Amniotic stem cell (primary cell): Measurements from ENCODE around the gene CNTN3.

Experiments
- DNase-seq: peaks from one replicate; lab custom pipeline; 2025; lab: John Stamatoyannopoulos, UW

Gene CNTN3

DNA sequence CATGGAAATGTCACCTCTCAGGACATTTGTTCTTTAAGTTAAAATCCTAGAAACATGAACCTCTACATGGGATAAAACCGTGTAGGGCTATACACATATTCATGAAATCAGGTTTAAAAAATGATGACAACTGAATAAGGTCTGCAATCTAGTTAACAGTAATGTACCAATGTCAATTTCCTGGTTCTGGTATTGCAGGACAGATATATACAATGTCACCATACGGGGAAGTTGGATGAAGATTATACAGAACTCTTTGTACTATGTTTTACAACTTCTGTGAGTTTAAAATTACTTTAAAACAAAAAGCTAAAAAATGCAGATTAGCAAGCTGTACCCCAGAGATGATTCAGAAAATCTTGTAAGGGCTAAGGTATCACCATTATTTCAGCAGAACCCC, 6.7 kb downstream of the CNTN3 start:
- no peak for DNase-seq

DNA sequence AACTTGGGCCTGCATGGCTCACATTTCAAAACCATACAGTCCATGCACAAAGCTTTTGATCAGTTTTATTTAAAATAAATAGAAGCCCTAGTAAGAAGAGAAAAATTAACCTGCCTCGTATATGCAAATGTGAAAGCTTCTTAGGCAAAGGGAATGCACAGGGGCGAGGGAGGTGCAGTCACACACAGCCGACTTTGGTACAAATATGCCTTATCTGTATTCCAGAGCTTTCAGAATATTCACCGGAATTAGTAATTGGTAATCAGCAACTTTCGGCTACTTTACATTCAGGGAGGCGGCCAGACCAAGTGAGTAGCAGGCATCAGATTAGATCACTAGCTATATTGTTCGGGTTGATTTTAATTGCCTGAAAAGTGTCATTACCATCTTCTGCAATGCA, 7.5 kb downstream of the CNTN3 start:
- no peak for DNase-seq

DNA sequence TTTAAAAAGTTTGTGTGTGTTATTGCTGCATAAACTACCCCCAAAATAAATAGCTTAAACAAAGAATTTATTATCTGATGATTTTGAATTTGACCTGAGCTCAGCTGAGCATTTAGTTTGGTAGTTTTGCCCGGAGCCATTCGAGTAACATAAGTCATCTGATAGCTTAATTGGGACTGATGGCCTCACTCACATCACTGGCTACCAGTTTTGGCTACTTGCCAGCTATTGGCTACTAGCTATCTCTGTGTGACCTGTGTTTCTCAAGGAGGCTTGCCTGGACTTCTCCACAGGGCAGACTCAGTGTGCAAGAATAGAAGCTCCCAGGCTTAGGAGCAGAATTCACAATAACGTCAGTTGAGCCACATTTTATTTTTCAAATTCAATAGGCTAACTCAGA, 9.0 kb downstream of the CNTN3 start:
- DNase-seq, result no peak

DNA sequence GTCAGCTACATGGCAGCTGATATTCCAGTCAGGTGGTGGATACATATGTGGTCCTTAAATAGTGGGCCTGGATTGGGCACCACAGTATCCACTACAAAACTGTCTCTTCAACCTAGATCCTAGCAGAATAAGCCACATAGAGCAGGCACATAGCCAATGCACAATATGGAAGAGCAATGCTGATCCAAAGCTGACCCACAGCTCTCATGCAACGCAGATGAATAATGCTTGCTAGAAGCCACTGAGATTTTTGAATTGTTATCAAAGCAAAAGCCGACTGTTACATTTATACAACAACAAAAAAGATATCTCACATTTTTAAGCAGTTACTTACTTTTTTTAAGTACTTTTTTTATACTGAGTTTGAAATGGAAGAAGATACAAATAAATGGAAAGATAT, 11.2 kb downstream of the CNTN3 start:
- DNase-seq, result no peak

DNA sequence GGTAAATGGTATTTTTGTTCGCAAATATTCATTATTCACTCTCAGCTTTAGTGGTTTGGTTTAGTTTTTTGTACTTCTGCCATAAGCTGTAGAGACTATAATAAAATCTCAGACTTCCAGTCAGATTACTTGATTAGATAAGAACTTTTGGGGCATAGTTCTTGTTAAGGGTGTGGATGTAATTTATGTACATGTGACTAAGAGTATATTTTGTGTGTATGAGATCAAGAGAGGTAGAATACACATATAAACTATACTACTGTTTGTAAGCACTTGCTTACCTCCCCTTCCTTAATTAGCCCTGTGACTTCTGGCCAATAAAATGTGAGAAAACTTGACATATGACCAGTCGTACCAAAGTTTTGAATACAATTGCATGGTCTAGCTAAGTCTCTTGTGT, 12.0 kb downstream of the CNTN3 start:
- DNase-seq, result no peak

DNA sequence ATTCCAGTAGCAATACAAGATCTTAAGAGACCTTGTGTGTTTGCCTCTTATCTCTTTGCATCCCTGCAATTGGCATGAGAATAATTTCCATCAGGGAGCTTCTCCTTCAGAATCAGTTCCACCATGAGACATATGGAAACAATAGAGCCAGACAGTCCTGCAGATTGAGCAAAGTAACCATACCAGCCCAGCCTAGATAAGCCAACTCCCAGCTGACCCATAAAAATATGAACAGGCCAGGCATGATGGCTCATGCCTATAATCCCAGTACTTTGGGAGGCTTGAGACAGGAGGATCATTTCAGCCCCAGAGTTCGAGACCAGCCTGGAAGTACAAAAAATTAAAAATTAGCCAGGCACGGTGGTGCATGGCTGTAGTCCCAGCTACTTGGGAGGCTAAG, 12.7 kb downstream of the CNTN3 start:
- no peak for DNase-seq

DNA sequence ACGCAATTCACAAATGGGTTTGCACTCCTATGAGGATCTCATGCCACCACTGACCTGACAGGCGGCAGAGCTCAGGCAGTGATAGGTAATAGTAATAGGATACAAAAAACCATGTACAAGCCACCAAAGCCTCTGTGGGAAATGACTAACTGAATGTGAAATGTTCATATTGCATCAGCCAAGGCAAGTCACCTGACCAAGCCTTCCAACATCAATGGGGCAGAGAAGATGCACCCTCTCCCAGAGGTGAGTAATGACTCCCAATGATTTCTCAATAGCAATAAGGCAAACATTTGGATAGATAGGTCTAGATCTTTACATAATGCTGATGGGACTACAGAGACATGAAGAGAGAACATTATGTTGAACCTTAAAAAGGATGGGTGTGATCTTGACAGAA, 14.9 kb downstream of the CNTN3 start:
- DNase-seq, result no peak

DNA sequence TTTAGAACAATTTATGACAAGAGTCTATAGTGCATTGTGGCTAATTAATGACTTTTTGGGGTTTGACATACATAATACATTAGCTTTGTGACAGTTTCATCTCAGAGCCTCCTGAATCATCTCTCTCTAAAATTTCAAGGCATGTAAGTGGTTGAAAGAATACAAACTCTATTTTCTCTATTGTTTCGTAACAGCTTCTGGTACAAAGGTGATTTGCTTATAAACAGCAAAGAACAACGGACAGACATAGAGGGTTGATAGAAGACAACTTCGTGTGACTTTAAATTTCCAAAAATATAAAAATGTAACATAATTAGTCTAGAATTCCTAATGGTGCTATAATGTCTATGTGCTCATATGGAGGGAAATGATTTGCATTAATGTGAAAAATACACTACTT, 21.3 kb downstream of the CNTN3 start:
- DNase-seq, result no peak

DNA sequence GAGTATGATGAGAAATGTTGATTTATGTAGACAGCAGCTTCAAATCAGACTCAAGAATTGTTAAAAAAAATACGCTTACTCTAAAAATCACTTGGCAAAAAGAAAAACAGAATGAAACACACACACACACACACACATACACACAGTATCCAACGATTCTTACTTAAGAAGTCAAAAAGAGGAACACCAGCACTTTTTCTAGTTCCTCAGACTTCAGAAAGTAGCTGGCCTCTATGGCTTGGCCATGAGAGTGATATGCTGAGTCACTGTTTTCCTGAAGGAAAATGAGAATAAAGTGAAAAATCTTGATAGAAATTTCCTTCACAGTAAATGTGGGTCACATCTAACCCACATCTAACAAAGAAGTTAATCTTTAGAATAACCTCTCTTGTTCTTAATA, 22.1 kb downstream of the CNTN3 start:
- no peak for DNase-seq

DNA sequence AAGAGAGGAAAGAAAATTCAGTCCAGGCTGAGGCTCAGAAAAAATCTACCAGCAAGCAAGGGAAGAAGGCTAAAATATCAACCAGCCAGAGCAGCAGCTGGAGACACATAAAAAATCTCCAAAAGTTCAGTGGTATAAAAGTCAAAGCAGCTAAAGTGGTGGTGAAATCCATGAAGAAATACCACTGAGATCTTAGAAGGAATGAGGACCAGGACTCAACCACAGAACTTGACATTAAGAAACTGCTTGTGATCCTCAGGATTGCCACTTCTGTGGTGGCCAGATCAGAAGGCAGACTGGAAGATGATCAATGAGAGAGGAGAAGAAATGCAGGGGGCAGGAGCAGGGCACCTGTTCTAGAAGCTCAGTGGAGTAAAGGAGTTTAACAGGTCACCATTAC, 22.5 kb downstream of the CNTN3 start:
- no peak for DNase-seq

DNA sequence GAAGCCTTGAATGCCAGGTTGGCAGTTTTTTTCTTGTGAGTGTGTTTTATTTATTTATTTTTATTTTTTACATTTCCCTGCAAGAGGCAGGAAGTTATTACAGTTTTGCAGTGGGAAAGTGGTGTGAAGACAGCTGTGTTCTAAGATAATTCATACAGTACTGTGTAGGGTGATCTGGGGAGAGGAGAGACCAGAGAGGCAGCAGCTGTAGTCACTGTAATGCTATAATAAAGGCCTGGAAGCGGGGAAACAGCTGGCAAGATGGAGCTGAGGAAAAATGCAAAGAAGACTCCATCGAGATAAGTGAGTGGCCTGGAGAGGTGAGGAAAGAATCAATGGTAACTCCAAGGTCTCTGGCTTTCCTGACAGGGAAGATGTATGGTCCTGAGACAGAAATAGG, 23.1 kb downstream of the CNTN3 start:
- no peak for DNase-seq

DNA sequence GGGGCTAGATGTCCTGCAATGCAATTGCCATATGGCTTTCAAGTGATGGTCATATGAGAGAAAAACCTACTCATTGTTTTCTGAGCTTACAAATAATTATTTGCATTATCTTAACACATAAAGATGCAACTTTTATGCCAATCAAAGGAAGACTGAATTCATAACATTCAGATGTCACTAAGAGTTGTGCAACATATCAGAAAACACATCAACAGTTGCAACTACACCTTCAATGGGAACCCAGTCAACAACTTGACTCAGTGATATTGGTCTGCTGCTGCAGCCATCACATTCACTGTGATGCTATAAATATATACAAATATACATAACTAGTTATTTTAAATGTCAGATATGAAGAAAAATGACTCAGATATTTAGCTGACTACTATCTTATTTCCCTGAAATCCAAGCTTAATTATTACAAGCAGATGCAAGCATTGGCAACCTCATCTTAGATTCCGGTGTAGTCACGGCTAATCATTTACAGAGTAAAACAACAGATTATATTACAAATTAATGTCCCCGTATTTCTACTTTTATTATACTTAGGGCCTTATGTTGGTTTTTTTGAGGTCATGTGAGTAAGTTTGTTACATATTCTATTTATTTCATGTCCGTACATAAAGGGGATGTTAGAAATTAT, 23.7 kb downstream of the CNTN3 start:
- DNase-seq, result no peak

DNA sequence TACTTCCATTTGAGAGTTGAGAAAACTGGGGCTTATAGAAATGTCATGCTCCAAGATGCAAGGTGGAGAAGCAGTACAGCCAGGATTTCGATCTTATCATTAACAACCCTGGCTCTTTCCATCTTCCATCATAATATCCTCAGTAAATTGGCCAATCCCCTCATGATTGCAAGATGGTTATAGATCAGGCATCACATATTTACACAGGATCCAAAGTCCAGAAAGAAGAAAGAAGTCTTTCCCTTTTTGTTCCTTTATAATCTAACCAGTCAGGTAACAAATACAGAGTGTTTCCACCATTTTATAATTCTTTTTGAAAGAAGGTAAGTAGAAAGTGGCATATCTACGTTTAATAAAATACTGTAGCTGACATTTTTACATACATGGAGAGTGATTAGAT, 29.7 kb downstream of the CNTN3 start:
- no peak for DNase-seq

DNA sequence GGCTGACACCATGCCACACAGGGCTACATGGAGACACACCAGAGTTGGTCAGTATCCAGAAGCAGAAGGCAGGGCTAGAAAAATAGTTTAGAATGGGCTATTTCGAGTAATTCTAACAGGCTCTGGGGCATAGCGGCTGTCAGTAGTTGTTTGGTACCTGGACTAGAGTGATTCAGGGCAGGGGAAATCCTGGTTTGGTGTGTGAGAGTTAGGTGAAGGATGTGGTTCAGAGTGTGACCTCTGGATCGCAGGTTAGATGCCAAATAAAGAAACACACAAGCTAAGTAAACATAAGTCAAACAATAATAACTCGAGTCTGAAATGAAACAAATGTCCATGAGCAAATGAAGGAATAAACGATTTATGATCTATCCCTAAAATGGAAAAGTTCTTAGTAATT, 31.5 kb downstream of the CNTN3 start:
- no peak for DNase-seq

DNA sequence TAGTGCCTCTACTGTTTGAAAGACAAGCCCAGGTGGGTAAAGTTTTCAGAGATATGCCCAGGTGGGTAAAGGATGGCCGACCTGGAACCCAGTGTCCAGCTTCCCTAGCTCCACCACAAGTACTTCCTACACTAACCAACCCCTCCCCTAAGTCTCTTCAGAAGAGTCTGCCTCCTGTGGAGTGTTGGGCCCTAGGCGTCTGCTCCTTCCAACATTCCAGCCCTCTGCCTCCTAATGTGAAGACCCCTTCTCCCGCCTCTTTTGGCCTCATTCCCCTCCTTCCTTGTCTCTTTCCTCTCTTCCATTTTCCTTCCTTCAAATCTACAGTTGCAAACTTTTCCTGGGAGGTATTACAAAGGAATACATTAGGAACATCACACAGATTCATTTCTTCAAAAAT, 38.6 kb downstream of the CNTN3 start:
- DNase-seq, result no peak

DNA sequence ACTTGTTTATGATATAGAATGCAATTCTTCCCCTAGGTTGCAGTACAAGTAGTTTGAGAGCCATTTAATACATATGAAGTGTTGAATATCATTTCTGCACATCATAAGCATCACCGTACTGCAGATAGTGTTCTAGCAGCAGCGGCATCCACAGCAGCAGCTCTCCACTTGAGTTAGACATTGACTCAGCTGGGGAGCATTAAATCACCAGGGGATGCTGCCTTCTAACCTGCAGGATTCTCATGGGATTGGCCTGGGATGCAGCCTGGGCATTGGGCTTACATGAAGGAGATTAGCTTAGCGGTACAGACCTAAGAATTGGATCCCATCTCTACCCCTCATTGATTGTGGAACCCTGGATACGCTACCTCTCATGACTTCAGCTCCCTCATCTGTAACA, 43.3 kb downstream of the CNTN3 start:
- no peak for DNase-seq
